ENCODE measurements around the gene TLDC2. TPM values are rescaled to one million over a fixed set of nuclear protein-coding genes. Genes with fewer than 3 reads are reported as not detected.
"Not testable (repeated sequence)": the region's sequence is repeated elsewhere in the genome, so short reads cannot be mapped to it uniquely, and the experiment has no call there.

Gene TLDC2
- total RNA-seq, 1 experiment from 2014 or later = not detected

DNA sequence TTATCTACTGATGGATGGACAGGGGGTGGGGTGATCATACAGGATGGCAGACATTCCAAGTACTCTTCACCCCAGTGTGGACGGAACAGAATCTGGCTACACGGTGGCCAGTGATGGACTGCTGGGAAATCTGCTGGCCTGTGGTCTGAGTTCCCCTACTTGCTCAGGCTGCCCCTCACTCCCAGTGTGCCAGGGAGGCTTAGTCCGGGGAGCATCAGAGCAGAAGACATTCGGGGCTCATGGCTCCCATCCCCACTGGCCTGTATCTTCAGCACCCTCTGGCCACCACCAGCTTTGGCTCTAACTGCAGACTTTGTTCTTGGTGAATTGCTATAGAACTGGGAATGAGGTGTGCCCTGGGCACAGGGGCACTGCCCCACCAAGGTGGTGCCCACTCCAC, 15.3 kb downstream of the TLDC2 start:
- Histone ChIP-seq H3K9me2 (replicated peaks; ENCODE audit: insufficient read depth, low read length) (no peaks in the 10 kb centered on the region), H3K36me3 (ENCODE audit: insufficient read depth, low read length) (peaks cover 3% of the 10 kb centered on the region; the same call in 1 of the 2 replicates), H3K79me2 (ENCODE audit: low read length) (no peaks in the 10 kb centered on the region), H3K9me3 (ENCODE audit: low read length) (no peaks in the 10 kb centered on the region), H3K9ac (ENCODE audit: low read length) (no peak overlapping the region), H3K4me2 (ENCODE audit: low read depth, low read length, poor library complexity, severe bottlenecking) (no peak overlapping the region), H2AFZ (ENCODE audit: low read length) (no peak overlapping the region), H4K20me1 (ENCODE audit: insufficient read depth, low read depth, low read length) (no peaks in the 10 kb centered on the region), H3K27ac (ENCODE audit: low read length) (no peak overlapping the region), H3K4me3 (ENCODE audit: low read length) (no peak overlapping the region), H3K4me1 (ENCODE audit: low read length) (peaks cover 13% of the 10 kb centered on the region), H3K27me3 (ENCODE audit: low read length) (no peaks in the 10 kb centered on the region)
- DNase-seq = no peak

DNA sequence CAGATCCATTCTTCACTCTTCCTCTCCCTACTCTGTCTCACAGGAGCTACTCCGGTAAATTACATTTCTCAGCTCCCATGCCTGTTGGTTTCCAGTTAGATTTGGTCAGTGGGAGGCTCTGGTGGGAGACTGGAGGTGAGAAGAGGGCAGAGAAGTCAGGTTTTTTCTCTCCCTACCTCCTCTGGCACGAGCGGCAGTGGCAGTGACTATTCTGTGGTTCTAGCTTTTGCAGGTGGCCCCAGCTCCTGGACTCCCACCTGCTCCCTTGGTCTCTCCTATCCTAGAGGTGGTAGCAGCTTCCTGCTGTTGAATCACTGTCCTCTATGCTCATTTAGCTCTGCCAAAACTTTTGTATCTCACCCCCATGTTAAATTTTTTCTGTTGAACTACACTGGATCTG, 17.9 kb downstream of the TLDC2 start:
- H3K27me3 ChIP-seq (ENCODE audit: low read length) = no peaks in the 10 kb centered on the region
- no peak overlapping the region for H2AFZ ChIP-seq (ENCODE audit: low read length)
- H3K79me2 ChIP-seq (ENCODE audit: low read length) = no peaks in the 10 kb centered on the region
- H3K4me2 ChIP-seq (ENCODE audit: low read depth, low read length, poor library complexity, severe bottlenecking) = no peak overlapping the region
- H4K20me1 ChIP-seq (ENCODE audit: insufficient read depth, low read depth, low read length) = no peaks in the 10 kb centered on the region
- no peak for DNase-seq
- peaks cover 3% of the 10 kb centered on the region; the same call in 1 of the 2 replicates for H3K36me3 ChIP-seq (ENCODE audit: insufficient read depth, low read length)
- H3K4me1 ChIP-seq (ENCODE audit: low read length) = peaks cover 3% of the 10 kb centered on the region
- no peaks in the 10 kb centered on the region for H3K9me3 ChIP-seq (ENCODE audit: low read length)
- no peak overlapping the region for H3K9ac ChIP-seq (ENCODE audit: low read length)
- no peak overlapping the region for H3K4me3 ChIP-seq (ENCODE audit: low read length)
- H3K9me2 ChIP-seq (replicated peaks; ENCODE audit: insufficient read depth, low read length) = no peaks in the 10 kb centered on the region
- no peak overlapping the region for H3K27ac ChIP-seq (ENCODE audit: low read length)

GRCh38 chr20:36895036-36895435, 19.1 kb downstream of the TLDC2 start:
- no peaks in the 10 kb centered on the region for H3K9me3 ChIP-seq (ENCODE audit: low read length)
- no peak overlapping the region for H3K4me3 ChIP-seq (ENCODE audit: low read length)
- peaks cover 3% of the 10 kb centered on the region; the same call in 1 of the 2 replicates for H3K36me3 ChIP-seq (ENCODE audit: insufficient read depth, low read length)
- H4K20me1 ChIP-seq (ENCODE audit: insufficient read depth, low read depth, low read length) = no peaks in the 10 kb centered on the region
- no peak overlapping the region for H3K27ac ChIP-seq (ENCODE audit: low read length)
- H3K4me2 ChIP-seq (ENCODE audit: low read depth, low read length, poor library complexity, severe bottlenecking) = no peak overlapping the region
- no peak overlapping the region for H3K9ac ChIP-seq (ENCODE audit: low read length)
- H3K79me2 ChIP-seq (ENCODE audit: low read length) = no peaks in the 10 kb centered on the region
- no peak overlapping the region for H2AFZ ChIP-seq (ENCODE audit: low read length)
- no peaks in the 10 kb centered on the region for H3K9me2 ChIP-seq (replicated peaks; ENCODE audit: insufficient read depth, low read length)
- no peak for DNase-seq
- no peaks in the 10 kb centered on the region for H3K27me3 ChIP-seq (ENCODE audit: low read length)
- peaks cover 3% of the 10 kb centered on the region for H3K4me1 ChIP-seq (ENCODE audit: low read length)

DNA sequence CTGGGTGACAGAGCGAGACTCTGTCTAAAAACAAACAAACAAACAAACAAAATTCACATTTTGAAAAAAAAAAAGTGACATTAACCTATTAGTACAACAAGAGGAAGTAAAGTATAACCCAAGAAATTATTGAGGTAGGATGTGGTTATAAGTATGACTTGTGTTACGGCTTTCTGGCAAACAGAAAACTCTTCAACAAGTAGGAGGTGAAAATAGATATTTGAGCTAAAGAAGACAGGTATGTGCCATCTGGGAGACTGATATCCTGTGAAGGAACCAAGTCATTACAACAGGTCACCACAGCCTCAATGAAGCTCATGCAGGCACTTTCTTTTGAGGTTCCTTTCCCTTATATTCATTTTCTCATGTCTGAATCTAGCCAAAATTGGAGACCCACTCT, 28.8 kb downstream of the TLDC2 start:
- Histone ChIP-seq H3K36me3 (ENCODE audit: insufficient read depth, low read length) (peaks cover 9% of the 10 kb centered on the region; the same call in 1 of the 2 replicates), H3K27me3 (ENCODE audit: low read length) (no peaks in the 10 kb centered on the region), H4K20me1 (ENCODE audit: insufficient read depth, low read depth, low read length) (no peaks in the 10 kb centered on the region)

GRCh38 chr20:36905566-36905965, 29.6 kb downstream of the TLDC2 start:
- not testable (repeated sequence) for H3K79me2 ChIP-seq (ENCODE audit: low read length); H3K4me1 ChIP-seq (ENCODE audit: low read length); H4K20me1 ChIP-seq (ENCODE audit: insufficient read depth, low read depth, low read length); H2AFZ ChIP-seq (ENCODE audit: low read length); H3K36me3 ChIP-seq (ENCODE audit: insufficient read depth, low read length); H3K9me3 ChIP-seq (ENCODE audit: low read length); H3K4me2 ChIP-seq (ENCODE audit: low read depth, low read length, poor library complexity, severe bottlenecking); DNase-seq; H3K27ac ChIP-seq (ENCODE audit: low read length); H3K27me3 ChIP-seq (ENCODE audit: low read length); H3K4me3 ChIP-seq (ENCODE audit: low read length); H3K9me2 ChIP-seq (replicated peaks; ENCODE audit: insufficient read depth, low read length); H3K9ac ChIP-seq (ENCODE audit: low read length)

More for the DNA sequence above, 28.8 kb downstream of the TLDC2 start:
- no peak for DNase-seq
- no peak overlapping the region for H3K4me2 ChIP-seq (ENCODE audit: low read depth, low read length, poor library complexity, severe bottlenecking)
- no peaks in the 10 kb centered on the region for H3K9me3 ChIP-seq (ENCODE audit: low read length)
- H2AFZ ChIP-seq (ENCODE audit: low read length) = no peak overlapping the region
- H3K27ac ChIP-seq (ENCODE audit: low read length) = no peak overlapping the region
- H3K4me1 ChIP-seq (ENCODE audit: low read length) = no peaks in the 10 kb centered on the region
- H3K4me3 ChIP-seq (ENCODE audit: low read length) = no peak overlapping the region
- H3K9me2 ChIP-seq (replicated peaks; ENCODE audit: insufficient read depth, low read length) = no peaks in the 10 kb centered on the region
- no peak overlapping the region for H3K9ac ChIP-seq (ENCODE audit: low read length)
- no peaks in the 10 kb centered on the region for H3K79me2 ChIP-seq (ENCODE audit: low read length)

DNA sequence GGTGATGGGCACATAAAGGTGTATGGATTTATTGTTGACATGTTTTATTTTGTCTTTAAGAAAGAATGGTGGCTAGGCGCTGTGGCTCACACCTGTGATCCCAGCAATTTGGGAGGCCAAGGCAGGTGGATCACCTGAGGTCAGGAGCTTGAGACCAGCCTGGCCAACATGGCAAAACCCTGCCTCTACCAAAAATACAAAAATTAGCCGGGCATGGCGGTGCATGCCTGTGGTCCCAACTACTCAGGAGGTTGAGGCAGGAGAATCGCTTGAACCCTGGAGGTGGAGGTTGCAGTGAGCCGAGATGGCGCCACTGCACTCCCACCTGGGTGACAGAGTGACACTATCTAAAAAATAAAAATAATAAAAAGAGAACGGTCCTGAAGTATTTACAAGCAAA, 30.1 kb downstream of the TLDC2 start:
- not testable (repeated sequence) for H3K9ac ChIP-seq (ENCODE audit: low read length); H3K27ac ChIP-seq (ENCODE audit: low read length); H4K20me1 ChIP-seq (ENCODE audit: insufficient read depth, low read depth, low read length); DNase-seq; H3K4me1 ChIP-seq (ENCODE audit: low read length); H3K27me3 ChIP-seq (ENCODE audit: low read length); H3K79me2 ChIP-seq (ENCODE audit: low read length); H3K4me2 ChIP-seq (ENCODE audit: low read depth, low read length, poor library complexity, severe bottlenecking); H3K9me2 ChIP-seq (replicated peaks; ENCODE audit: insufficient read depth, low read length); H2AFZ ChIP-seq (ENCODE audit: low read length); H3K4me3 ChIP-seq (ENCODE audit: low read length); H3K9me3 ChIP-seq (ENCODE audit: low read length)
- peaks cover 13% of the 10 kb centered on the region; the same call in 1 of the 2 replicates for H3K36me3 ChIP-seq (ENCODE audit: insufficient read depth, low read length)

GRCh38 chr20:36908603-36909002, 32.7 kb downstream of the TLDC2 start:
- no peaks in the 10 kb centered on the region for H3K79me2 ChIP-seq (ENCODE audit: low read length)

GRCh38 chr20:36916199-36916598, 40.3 kb downstream of the TLDC2 start:
- DNase-seq = peak; percentile 28
- no peak overlapping the region for H3K4me3 ChIP-seq (ENCODE audit: low read length)
- no peak overlapping the region for H3K9ac ChIP-seq (ENCODE audit: low read length)
- H3K9me2 ChIP-seq (replicated peaks; ENCODE audit: insufficient read depth, low read length) = no peaks in the 10 kb centered on the region
- H3K27me3 ChIP-seq (ENCODE audit: low read length) = no peaks in the 10 kb centered on the region
- H3K9me3 ChIP-seq (ENCODE audit: low read length) = no peaks in the 10 kb centered on the region
- H3K79me2 ChIP-seq (ENCODE audit: low read length) = no peaks in the 10 kb centered on the region
- H4K20me1 ChIP-seq (ENCODE audit: insufficient read depth, low read depth, low read length) = no peaks in the 10 kb centered on the region
- no peak overlapping the region for H3K4me2 ChIP-seq (ENCODE audit: low read depth, low read length, poor library complexity, severe bottlenecking)
- no peaks in the 10 kb centered on the region for H3K4me1 ChIP-seq (ENCODE audit: low read length)
- H3K36me3 ChIP-seq (ENCODE audit: insufficient read depth, low read length) = peaks cover 22% of the 10 kb centered on the region; the same call in 1 of the 2 replicates
- H3K27ac ChIP-seq (ENCODE audit: low read length) = no peak overlapping the region
- H2AFZ ChIP-seq (ENCODE audit: low read length) = no peak overlapping the region

More at GRCh38 chr20:36908603-36909002, 32.7 kb downstream of the TLDC2 start:
- H3K27me3 ChIP-seq (ENCODE audit: low read length) = no peaks in the 10 kb centered on the region
- H3K9me2 ChIP-seq (replicated peaks; ENCODE audit: insufficient read depth, low read length) = no peaks in the 10 kb centered on the region
- H4K20me1 ChIP-seq (ENCODE audit: insufficient read depth, low read depth, low read length) = no peaks in the 10 kb centered on the region
- peak; percentile 21 for DNase-seq
- no peak overlapping the region for H3K27ac ChIP-seq (ENCODE audit: low read length)
- no peak overlapping the region for H3K4me3 ChIP-seq (ENCODE audit: low read length)
- H3K4me1 ChIP-seq (ENCODE audit: low read length) = no peaks in the 10 kb centered on the region
- H3K36me3 ChIP-seq (ENCODE audit: insufficient read depth, low read length) = peaks cover 24% of the 10 kb centered on the region; the same call in 1 of the 2 replicates
- H3K4me2 ChIP-seq (ENCODE audit: low read depth, low read length, poor library complexity, severe bottlenecking) = no peak overlapping the region
- H2AFZ ChIP-seq (ENCODE audit: low read length) = no peak overlapping the region
- H3K9me3 ChIP-seq (ENCODE audit: low read length) = no peaks in the 10 kb centered on the region
- no peak overlapping the region for H3K9ac ChIP-seq (ENCODE audit: low read length)

DNA sequence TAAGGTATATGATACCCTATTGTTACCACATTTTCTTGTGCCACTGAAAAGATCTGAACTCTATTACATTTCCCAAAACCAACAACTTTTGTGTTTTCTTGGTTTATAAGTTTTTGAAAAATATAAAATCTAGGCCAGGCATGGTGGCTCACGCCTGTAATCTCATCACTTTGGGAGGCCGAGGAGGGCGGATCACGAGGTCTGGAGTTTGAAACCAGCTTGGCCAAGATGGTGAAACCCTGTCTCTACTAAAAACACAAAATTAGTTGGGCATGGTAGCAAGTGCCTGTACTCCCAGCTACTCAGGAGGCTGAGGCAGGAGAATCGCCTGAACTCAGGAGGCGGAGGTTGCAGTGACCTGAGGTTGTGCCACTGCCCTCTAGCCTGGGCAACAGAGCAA, 41.3 kb downstream of the TLDC2 start:
- Histone ChIP-seq H3K9ac (ENCODE audit: low read length) (no peak overlapping the region), H3K27ac (ENCODE audit: low read length) (no peak overlapping the region), H3K9me2 (replicated peaks; ENCODE audit: insufficient read depth, low read length) (no peaks in the 10 kb centered on the region), H4K20me1 (ENCODE audit: insufficient read depth, low read depth, low read length) (no peaks in the 10 kb centered on the region), H3K4me2 (ENCODE audit: low read depth, low read length, poor library complexity, severe bottlenecking) (no peak overlapping the region), H3K27me3 (ENCODE audit: low read length) (no peaks in the 10 kb centered on the region), H3K4me3 (ENCODE audit: low read length) (no peak overlapping the region), H3K4me1 (ENCODE audit: low read length) (no peaks in the 10 kb centered on the region), H3K79me2 (ENCODE audit: low read length) (no peaks in the 10 kb centered on the region), H3K9me3 (ENCODE audit: low read length) (no peaks in the 10 kb centered on the region), H3K36me3 (ENCODE audit: insufficient read depth, low read length) (peaks cover 13% of the 10 kb centered on the region; the same call in 1 of the 2 replicates), H2AFZ (ENCODE audit: low read length) (no peak overlapping the region)
- DNase-seq = no peak
